H9 (cell line): ENCODE measurements around the gene NAXD. TPM values are rescaled to one million over a fixed set of nuclear protein-coding genes. Genes with fewer than 3 reads are reported as not detected.

Source experiments
- DNase-seq: peaks from one replicate; pipeline ENCODE4 v3.0.0-alpha.2; 2017
- H2AFZ ChIP-seq: one replicate; pipeline ENCODE4 v1.6.1; 2013; ENCODE audit warnings: mild to moderate bottlenecking, low read length, control low read depth, moderate library complexity
- H2AK5ac ChIP-seq: 2 replicates; pipeline ENCODE4 v1.6.1; 2013; ENCODE audit warnings: low read length, control low read depth, mixed read lengths; ENCODE audit not compliant: insufficient read length
- H2BK120ac ChIP-seq: one replicate; pipeline ENCODE4 v1.6.1; 2013; ENCODE audit warnings: low read depth, mild to moderate bottlenecking, low read length, control low read depth, inconsistent platforms; ENCODE audit not compliant: poor library complexity, severe bottlenecking
- H2BK12ac ChIP-seq: 2 replicates; pipeline ENCODE4 v1.6.1; 2013; ENCODE audit warnings: low read length, control low read depth, mixed read lengths, low read depth; ENCODE audit not compliant: insufficient read length
- H2BK15ac ChIP-seq: 2 replicates; pipeline ENCODE4 v1.6.1; 2013; ENCODE audit warnings: low read depth, low read length, control low read depth
- H2BK20ac ChIP-seq: one replicate; pipeline ENCODE4 v1.6.1; 2013; ENCODE audit warnings: low read depth, mild to moderate bottlenecking, low read length, control low read depth, inconsistent platforms; ENCODE audit not compliant: poor library complexity, severe bottlenecking
- H2BK5ac ChIP-seq: 2 replicates; pipeline ENCODE4 v1.6.1; 2013; ENCODE audit warnings: low read length, control low read depth, mixed read lengths; ENCODE audit not compliant: insufficient read length
- H3K14ac ChIP-seq: 2 replicates; pipeline ENCODE4 v1.6.1; 2013; ENCODE audit warnings: low read length, control low read depth; ENCODE audit not compliant: insufficient read depth
- H3K18ac ChIP-seq: 2 replicates; pipeline ENCODE4 v1.6.1; 2013; ENCODE audit warnings: low read depth, mild to moderate bottlenecking, mixed read lengths, low read length, control low read depth; ENCODE audit not compliant: insufficient read length
- H3K23ac ChIP-seq: 2 replicates; pipeline ENCODE4 v1.6.1; 2013; ENCODE audit warnings: low read length, control low read depth, mixed read lengths, low read depth; ENCODE audit not compliant: insufficient read length
- H3K23me2 ChIP-seq: 2 replicates; pipeline ENCODE4 v1.6.1; 2013; ENCODE audit warnings: low read depth, mild to moderate bottlenecking, mixed read lengths, low read length, control low read depth; ENCODE audit not compliant: insufficient read length, poor library complexity, severe bottlenecking
- H3K27ac ChIP-seq: 2 replicates; pipeline ENCODE4 v1.5.1; 2013; ENCODE audit warnings: low read length, control low read depth, mixed read lengths, low read depth; ENCODE audit not compliant: insufficient read length
- H3K27me3 ChIP-seq: 2 replicates; pipeline ENCODE4 v1.6.1; 2013; ENCODE audit warnings: low read length, control low read depth, inconsistent platforms; ENCODE audit not compliant: insufficient read depth
- H3K4ac ChIP-seq: 2 replicates; pipeline ENCODE4 v1.6.1; 2013; ENCODE audit warnings: low read depth, mild to moderate bottlenecking, control low read depth, inconsistent platforms, low read length, moderate library complexity
- H3K4me1 ChIP-seq: 2 replicates; pipeline ENCODE4 v1.6.1; 2013; ENCODE audit warnings: low read length, control low read depth, inconsistent platforms; ENCODE audit not compliant: insufficient read depth
- H3K4me2 ChIP-seq: 2 replicates; pipeline ENCODE4 v1.6.1; 2013; ENCODE audit warnings: low read length, control low read depth, mixed read lengths; ENCODE audit not compliant: insufficient read length, insufficient read depth
- H3K56ac ChIP-seq: 2 replicates; pipeline ENCODE4 v1.6.1; 2013; ENCODE audit warnings: low read depth, mild to moderate bottlenecking, mixed read lengths, low read length, control low read depth; ENCODE audit not compliant: insufficient read length
- H3K79me1 ChIP-seq: 2 replicates; pipeline ENCODE4 v1.6.1; 2013; ENCODE audit warnings: low read depth, mild to moderate bottlenecking, moderate library complexity, low read length, control low read depth, inconsistent platforms; ENCODE audit not compliant: insufficient read depth, poor library complexity, severe bottlenecking
- H3K79me2 ChIP-seq: 2 replicates; pipeline ENCODE4 v1.6.1; 2013; ENCODE audit warnings: low read length, control low read depth, inconsistent platforms; ENCODE audit not compliant: insufficient read depth
- H3K9ac ChIP-seq: 2 replicates; pipeline ENCODE4 v1.6.1; 2013; ENCODE audit warnings: low read length, control low read depth, mixed read lengths; ENCODE audit not compliant: insufficient read length; ENCODE audit errors: extremely low read depth
- H3K9me3 ChIP-seq: one replicate; pipeline ENCODE4 v1.6.1; 2013; ENCODE audit warnings: low read depth, low read length, inconsistent platforms; ENCODE audit not compliant: control insufficient read depth
- H3T11ph ChIP-seq: one replicate; pipeline ENCODE4 v1.6.1; 2013; ENCODE audit warnings: mild to moderate bottlenecking, low read length, control low read depth, inconsistent platforms
- H4K20me1 ChIP-seq: one replicate; pipeline ENCODE4 v1.6.1; 2013; ENCODE audit not compliant: control insufficient read depth, insufficient read length, insufficient read depth
- H4K5ac ChIP-seq: 2 replicates; pipeline ENCODE4 v1.6.1; 2013; ENCODE audit warnings: low read depth, mild to moderate bottlenecking, mixed read lengths, low read length, control low read depth; ENCODE audit not compliant: insufficient read length
- H4K8ac ChIP-seq: replicated peaks from 2 replicates; pipeline ENCODE4 v1.6.1; 2013; ENCODE audit warnings: low read length, control low read depth, mixed read lengths, low read depth; ENCODE audit not compliant: insufficient read length
- H4K91ac ChIP-seq: 2 replicates; pipeline ENCODE4 v1.6.1; 2013; ENCODE audit warnings: low read depth, mild to moderate bottlenecking, moderate library complexity, mixed read lengths, low read length, control low read depth; ENCODE audit not compliant: insufficient read length
- H3K27ac Mint-ChIP-seq, 3 experiments: 2 replicates in 2 of 3; 3 replicates in 1 of 3; pipeline ENCODE4 v1.8.0; 2020 to 2021; ENCODE audit warnings: mixed read lengths in 3 of 3, mild to moderate bottlenecking in 1 of 3, moderate library complexity in 1 of 3
- H3K27me3 Mint-ChIP-seq: 2 replicates; pipeline ENCODE4 v1.8.0; 2021; ENCODE audit warnings: low read depth, mild to moderate bottlenecking, moderate library complexity, mixed read lengths
- H3K36me3 Mint-ChIP-seq, 3 experiments: 2 replicates in 2 of 3; 3 replicates in 1 of 3; pipeline ENCODE4 v1.8.0; 2020 to 2021; ENCODE audit warnings: low read depth in 3 of 3, mixed read lengths in 3 of 3; ENCODE audit not compliant: insufficient read depth in 1 of 3
- H3K4me1 Mint-ChIP-seq, 2 experiments: 2 replicates each; pipeline ENCODE4 v1.8.0; 2020; ENCODE audit warnings: mixed read lengths in 2 of 2
- H3K4me3 Mint-ChIP-seq, 2 experiments: 2 replicates in 1 of 2; 3 replicates in 1 of 2; pipeline ENCODE4 v1.8.0; 2020 to 2021; ENCODE audit warnings: mild to moderate bottlenecking in 2 of 2, mixed read lengths in 2 of 2, moderate library complexity in 1 of 2
- H3K9me3 Mint-ChIP-seq, 2 experiments: 2 replicates in 1 of 2; 3 replicates in 1 of 2; pipeline ENCODE4 v1.8.0; 2020; ENCODE audit warnings: mild to moderate bottlenecking in 2 of 2, mixed read lengths in 2 of 2, moderate library complexity in 1 of 2
- WGBS: extraction: QIAGEN DNeasy Blood & Tissue Kit; methylation state at CpG from one replicate; pipeline ENCODE4 v1.1.7; 2013; ENCODE audit warnings: missing lambda C conversion rate, low lambda C conversion rate, mixed read lengths; ENCODE audit not compliant: insufficient read length; ENCODE audit errors: extremely low coverage; 5-methylcytosine and 5-hydroxymethylcytosine counted together
- total RNA-seq: library from RNA; stranded (reverse); gene quantifications from 2 replicates; pipeline ENCODE4 v1.2.1, GENCODE V29; 2021
- TF ChIP-seq, protein P1 (sequence below): fragments of 200-600 bp; sonication (generic); conservative IDR thresholded peaks from 3 replicates; pipeline ENCODE4 v1.8.0; 2021; ENCODE audit warnings: antibody characterized with exemption, mild to moderate bottlenecking

The NAXD gene
- total RNA-seq, 1 experiment from 2014 or later: 25.5 TPM

DNA sequence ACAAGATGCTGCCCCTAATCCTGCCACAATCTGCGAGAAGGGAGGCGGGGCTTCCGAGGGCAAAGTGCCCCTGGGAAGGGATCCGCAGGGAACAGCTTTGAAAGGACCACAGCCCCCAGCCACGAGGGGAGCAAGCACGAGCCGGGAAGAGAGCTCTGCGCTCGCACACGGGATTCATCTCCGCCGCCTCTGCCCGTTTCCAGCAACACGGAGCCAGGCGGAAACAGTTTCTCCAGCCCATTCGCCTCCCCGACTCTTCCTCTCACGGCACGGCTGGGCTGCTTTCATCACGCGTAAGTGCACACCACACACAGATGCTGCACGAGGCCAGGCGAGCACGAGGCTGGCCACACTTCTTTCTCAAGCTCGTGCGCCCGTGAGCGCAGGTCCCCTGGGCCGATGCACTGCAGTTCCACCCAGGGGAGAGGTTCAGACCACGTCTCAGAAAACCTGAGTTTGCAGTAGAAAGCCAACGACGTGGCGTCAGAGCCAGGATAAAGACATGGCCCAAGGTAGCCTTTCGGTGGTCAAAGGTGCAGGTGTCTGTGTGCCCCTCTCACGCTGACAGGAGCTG lies 33.6 kb downstream of the NAXD start:
- no peak overlapping the region for H2BK5ac ChIP-seq
- H2BK120ac ChIP-seq: no peak overlapping the region
- H3K18ac ChIP-seq: no peak overlapping the region
- H3K79me2 ChIP-seq: no peaks in the 10 kb centered on the region
- no peaks in the 10 kb centered on the region for H3K23me2 ChIP-seq
- H4K91ac ChIP-seq: no peak overlapping the region
- H4K20me1 ChIP-seq: peaks cover 2% of the 10 kb centered on the region
- H3K4me1 ChIP-seq: peaks cover 2% of the 10 kb centered on the region
- H3K27ac Mint-ChIP-seq: peak overlapping the region in 2 of 3 experiments; percentile 0 to 40; a peak in 2 of 7 replicates
- H4K8ac ChIP-seq: no peak overlapping the region
- peaks cover 7 to 15% of the 10 kb centered on the region in 2 experiments for H3K4me1 Mint-ChIP-seq
- no peak overlapping the region for H4K5ac ChIP-seq
- H2BK12ac ChIP-seq: no peak overlapping the region
- no peak overlapping the region for H3K9ac ChIP-seq
- H3K14ac ChIP-seq: no peak overlapping the region; the same call in 1 of the 2 replicates
- no peak overlapping the region for H3T11ph ChIP-seq
- TF ChIP-seq, protein P1, sequence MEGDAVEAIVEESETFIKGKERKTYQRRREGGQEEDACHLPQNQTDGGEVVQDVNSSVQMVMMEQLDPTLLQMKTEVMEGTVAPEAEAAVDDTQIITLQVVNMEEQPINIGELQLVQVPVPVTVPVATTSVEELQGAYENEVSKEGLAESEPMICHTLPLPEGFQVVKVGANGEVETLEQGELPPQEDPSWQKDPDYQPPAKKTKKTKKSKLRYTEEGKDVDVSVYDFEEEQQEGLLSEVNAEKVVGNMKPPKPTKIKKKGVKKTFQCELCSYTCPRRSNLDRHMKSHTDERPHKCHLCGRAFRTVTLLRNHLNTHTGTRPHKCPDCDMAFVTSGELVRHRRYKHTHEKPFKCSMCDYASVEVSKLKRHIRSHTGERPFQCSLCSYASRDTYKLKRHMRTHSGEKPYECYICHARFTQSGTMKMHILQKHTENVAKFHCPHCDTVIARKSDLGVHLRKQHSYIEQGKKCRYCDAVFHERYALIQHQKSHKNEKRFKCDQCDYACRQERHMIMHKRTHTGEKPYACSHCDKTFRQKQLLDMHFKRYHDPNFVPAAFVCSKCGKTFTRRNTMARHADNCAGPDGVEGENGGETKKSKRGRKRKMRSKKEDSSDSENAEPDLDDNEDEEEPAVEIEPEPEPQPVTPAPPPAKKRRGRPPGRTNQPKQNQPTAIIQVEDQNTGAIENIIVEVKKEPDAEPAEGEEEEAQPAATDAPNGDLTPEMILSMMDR: no peak
- no peak overlapping the region for H3K4me2 ChIP-seq
- no peak overlapping the region for H3K4me3 Mint-ChIP-seq
- H3K4ac ChIP-seq: no peak overlapping the region
- no peaks in the 10 kb centered on the region for H3K27me3 Mint-ChIP-seq
- H2BK15ac ChIP-seq: no peak overlapping the region
- H3K23ac ChIP-seq: no peak overlapping the region
- no peak overlapping the region for H2BK20ac ChIP-seq
- H3K79me1 ChIP-seq: no peaks in the 10 kb centered on the region
- WGBS: no CpG with 5 or more reads among the region's 35 CpGs
- H3K27ac ChIP-seq: no peak overlapping the region
- no peaks in the 10 kb centered on the region for H3K9me3 Mint-ChIP-seq
- no peak overlapping the region for H3K56ac ChIP-seq
- H2AK5ac ChIP-seq: no peak overlapping the region
- no peak overlapping the region for H2AFZ ChIP-seq
- no peaks in the 10 kb centered on the region for H3K27me3 ChIP-seq
- no peaks in the 10 kb centered on the region for H3K9me3 ChIP-seq
- peaks cover 2 to 20% (median 17%) of the 10 kb centered on the region in 3 experiments; a peak in 6 of 7 replicates for H3K36me3 Mint-ChIP-seq
- DNase-seq: no peak
